Measurements from ENCODE around the gene ANKS4B. TPM values are rescaled to one million over a fixed set of nuclear protein-coding genes. Genes with fewer than 3 reads are reported as not detected.
"Not testable (repeated sequence)": the region's sequence is repeated elsewhere in the genome, so short reads cannot be mapped to it uniquely, and the experiment has no call there.

The ANKS4B gene
- total and polyA plus RNA-seq, 5 experiments from 2014 or later: not detected

DNA sequence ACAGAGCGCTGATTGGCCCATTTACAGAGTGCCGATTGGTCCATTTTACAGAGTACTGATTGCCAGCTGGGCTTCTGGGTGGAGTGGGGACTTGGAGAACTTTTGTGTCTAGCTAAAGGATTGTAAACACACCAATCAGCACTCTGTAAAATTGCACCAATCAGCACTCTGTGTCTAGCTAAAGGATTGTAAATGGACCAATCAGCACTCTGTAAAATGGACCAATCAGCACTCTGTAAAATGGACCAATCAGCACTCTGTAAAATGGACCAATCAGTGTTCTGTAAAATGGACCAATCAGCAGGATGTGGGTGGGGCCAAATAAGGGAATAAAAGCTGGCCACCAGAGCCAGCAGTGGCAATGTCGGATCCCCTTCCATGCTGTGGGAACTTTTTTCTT, 56.3 kb downstream of the ANKS4B start:
- ATAC-seq, POLR2A ChIA-PET, DNase-seq, H3K4me1 Mint-ChIP-seq, H3K36me3 Mint-ChIP-seq, H3K27ac Mint-ChIP-seq: not testable (repeated sequence)
- Mint-ChIP-seq H3K27me3 (peaks cover 25 to 64% (median 35%) of the 10 kb centered on the region in 5 donors), H3K9me3 (peaks cover 0 to 20% (median 2%) of the 10 kb centered on the region in 9 donors), H3K4me3 (peak overlapping the region in 1 of 10 donors; percentile 34)

DNA sequence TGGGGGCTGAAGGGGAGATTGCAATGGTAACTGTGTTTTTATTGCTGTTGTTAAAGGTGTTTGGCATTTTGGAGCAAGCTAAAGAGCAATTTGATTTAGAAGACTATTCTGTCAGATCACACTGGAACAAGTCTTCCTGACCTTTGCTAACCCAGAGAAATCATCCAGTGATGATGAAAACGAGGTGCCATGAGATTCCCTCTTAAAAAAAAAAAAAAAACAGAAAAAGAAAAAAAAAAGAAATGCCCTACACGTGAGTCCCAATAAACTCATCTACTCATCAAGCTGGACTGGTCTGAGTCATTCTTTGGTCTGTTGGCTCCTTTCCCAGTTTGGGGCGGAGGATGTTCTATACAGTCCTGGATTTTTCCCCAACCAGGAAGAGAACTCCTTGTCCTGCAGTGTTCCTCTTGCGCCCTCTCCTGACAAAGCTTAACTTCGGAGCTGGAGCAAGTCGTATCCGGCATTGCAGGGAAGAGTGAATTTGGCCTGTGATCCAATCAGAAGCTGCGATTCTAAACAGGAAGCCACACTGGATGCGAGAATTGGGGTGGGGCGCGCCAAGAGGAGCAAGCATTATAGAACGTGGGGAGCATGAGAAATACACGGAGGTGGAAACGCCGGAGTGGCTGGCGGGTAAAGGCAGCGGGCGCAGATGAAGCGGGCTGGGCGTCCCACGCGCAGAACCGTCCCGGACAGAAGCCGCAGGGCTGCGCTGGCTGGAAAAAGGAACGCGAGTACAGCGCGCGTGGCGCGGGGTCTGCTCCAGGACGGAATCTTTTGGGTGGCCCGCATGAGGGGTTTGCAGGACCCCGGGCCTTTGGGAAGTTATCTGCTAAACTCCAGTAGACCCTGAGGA, 67.0 kb downstream of the ANKS4B start:
- Mint-ChIP-seq H3K27ac (peak overlapping the region in 1 of 10 donors; percentile 34), H3K4me3 (peak overlapping the region; percentile 73 to 95 (median 92)), H3K36me3 (no peaks in the 10 kb centered on the region), H3K4me1 (peaks cover 13 to 27% (median 25%) of the 10 kb centered on the region in 4 donors), H3K9me3 (no peaks in the 10 kb centered on the region), H3K27me3 (peaks cover 10 to 48% (median 30%) of the 10 kb centered on the region in 5 donors)
- DNase-seq (peak in 2 of 10 donors; percentile 6 to 12), ATAC-seq (peak; percentile 35 to 41)
- POLR2A ChIA-PET: no interaction called here

DNA sequence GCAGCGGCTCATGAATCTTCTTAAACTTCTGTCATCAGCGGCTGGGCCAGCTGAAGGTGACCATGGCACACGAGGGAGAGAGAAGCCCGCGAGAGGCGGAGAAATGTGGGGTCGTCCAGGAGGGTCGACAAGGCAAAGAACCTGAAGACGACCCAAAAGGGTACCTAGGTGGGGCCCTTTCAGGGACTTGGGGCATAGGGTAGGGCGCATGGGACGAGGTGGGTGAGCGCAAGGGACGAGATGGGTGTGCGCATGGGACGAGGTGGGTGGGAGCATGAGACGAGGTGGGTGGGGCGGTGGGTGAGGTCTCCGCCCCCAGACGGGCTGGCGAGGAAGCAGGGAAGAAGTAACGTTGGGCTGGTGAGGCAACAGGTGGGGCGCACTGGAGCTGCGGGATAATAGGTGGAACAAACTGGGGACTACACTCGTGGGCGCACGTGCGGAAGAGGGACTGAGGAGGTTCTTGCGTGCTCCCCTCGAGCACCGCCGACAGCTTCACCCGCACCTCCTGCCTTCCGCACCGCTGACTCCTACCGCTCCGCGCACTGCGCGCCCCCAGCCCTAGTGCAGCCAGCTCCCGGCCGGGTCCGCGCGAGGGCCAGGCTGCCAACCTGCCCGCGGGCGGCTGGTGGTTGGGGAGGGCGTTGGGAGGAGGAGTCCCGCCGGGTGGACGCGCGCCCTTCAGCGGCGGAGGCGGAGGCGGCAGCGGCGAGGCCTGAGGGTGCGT, 67.8 kb downstream of the ANKS4B start:
- ATAC-seq (peak; percentile 33 to 58), DNase-seq (peak in 3 of 10 donors; percentile 6 to 7 (median 7))
- Mint-ChIP-seq H3K9me3 (no peaks in the 10 kb centered on the region), H3K4me1 (peaks cover 13 to 27% (median 25%) of the 10 kb centered on the region in 4 donors), H3K36me3 (no peaks in the 10 kb centered on the region), H3K4me3 (peak overlapping the region; percentile 73 to 95 (median 92)), H3K27ac (peak overlapping the region in 1 of 10 donors; percentile 7), H3K27me3 (peaks cover 10 to 48% (median 33%) of the 10 kb centered on the region in 5 donors)
- POLR2A ChIA-PET: no interaction called here

DNA sequence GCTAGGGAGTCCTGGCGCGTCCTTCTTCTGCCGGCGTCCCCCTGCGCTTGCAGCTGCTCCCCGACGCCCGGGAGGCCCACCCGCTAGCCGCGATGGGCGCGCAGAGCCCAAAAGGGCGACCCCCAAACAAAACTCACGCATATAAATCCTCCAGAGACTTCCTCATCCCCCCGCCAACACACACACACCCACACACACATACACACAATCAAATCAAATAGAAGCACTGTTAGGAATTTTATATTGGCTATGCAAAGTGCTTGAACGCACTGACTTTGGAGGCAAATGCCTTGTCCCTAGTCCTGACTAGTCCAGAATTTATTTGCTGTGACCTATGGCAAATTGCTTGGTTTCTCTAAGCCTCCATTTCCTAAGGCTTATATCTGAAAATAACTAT, 68.4 kb downstream of the ANKS4B start:
- no peaks in the 10 kb centered on the region for H3K9me3 Mint-ChIP-seq
- no peak for DNase-seq
- peaks cover 13 to 48% (median 35%) of the 10 kb centered on the region in 5 donors for H3K27me3 Mint-ChIP-seq
- peak overlapping the region; percentile 59 to 95 (median 78) for H3K4me3 Mint-ChIP-seq
- peaks cover 13 to 27% (median 25%) of the 10 kb centered on the region in 4 donors for H3K4me1 Mint-ChIP-seq
- POLR2A ChIA-PET: no interaction called here
- H3K27ac Mint-ChIP-seq: peak overlapping the region in 1 of 10 donors; percentile 10
- ATAC-seq: no peak
- H3K36me3 Mint-ChIP-seq: no peaks in the 10 kb centered on the region

DNA sequence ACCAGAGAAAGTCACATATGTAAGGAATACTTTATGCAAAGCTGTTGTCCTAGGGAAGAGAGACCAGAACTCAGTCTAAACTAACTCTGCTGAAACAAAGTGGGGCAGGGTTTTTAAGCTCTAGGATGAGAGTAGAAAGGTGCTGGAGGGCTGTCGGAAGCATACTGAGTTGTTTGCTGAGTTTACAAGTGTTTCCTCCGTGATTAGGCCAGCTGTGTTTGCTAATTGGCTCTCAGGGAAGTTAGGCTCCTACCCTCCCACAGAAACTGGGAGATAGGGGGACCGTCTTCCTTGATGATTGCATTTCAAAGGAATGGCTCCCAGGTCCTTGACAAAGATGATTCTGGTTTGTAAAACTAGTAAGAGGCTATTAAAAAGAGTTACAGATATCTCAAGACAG, 69.0 kb downstream of the ANKS4B start:
- no peak for ATAC-seq
- Mint-ChIP-seq H3K27ac (peak overlapping the region in 1 of 10 donors; percentile 10), H3K4me1 (peaks cover 13 to 27% (median 25%) of the 10 kb centered on the region in 4 donors), H3K27me3 (peaks cover 16 to 48% (median 36%) of the 10 kb centered on the region in 5 donors), H3K36me3 (no peaks in the 10 kb centered on the region), H3K4me3 (peak overlapping the region; percentile 59 to 95 (median 78)), H3K9me3 (peaks cover 0 to 1% (median 0%) of the 10 kb centered on the region in 9 donors)
- DNase-seq: no peak
- POLR2A ChIA-PET: no interaction called here

DNA sequence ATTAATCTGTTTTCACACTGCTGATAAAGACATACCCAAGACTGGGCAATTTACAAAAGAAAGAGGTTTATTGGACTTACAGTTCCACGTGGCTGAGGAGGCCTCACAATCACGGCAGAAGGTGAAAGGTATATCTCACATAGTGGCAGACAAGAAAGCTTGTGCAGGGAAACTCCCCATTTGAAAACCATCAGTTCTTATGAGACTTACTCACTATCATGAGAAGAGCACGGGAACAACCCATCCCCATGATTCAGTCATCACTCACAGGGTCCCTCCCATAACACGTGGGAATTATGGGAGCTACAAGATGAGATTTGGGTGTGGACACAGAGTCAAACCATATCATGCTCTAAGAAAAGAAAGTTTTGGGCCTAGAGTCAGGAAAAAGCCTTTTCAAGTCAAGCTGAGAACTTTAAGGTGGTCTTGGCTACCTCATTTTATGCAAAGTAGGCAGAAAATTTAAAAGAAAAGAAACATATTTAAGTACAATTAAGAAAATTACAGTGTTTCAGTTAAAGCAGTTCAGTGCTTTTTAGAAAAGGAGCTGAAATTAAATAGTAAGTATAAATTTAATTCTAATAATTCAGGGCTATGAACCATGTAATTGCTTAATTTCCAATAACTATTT, 69.5 kb downstream of the ANKS4B start:
- peaks cover 0 to 1% (median 0%) of the 10 kb centered on the region in 9 donors for H3K9me3 Mint-ChIP-seq
- peaks cover 16 to 48% (median 36%) of the 10 kb centered on the region in 5 donors for H3K27me3 Mint-ChIP-seq
- DNase-seq (no peak), ATAC-seq (no peak)
- POLR2A ChIA-PET: no interaction called here
- H3K4me3 Mint-ChIP-seq: peak overlapping the region in 1 of 10 donors; percentile 85
- H3K36me3 Mint-ChIP-seq: no peaks in the 10 kb centered on the region
- H3K4me1 Mint-ChIP-seq: peaks cover 13 to 27% (median 25%) of the 10 kb centered on the region in 4 donors
- H3K27ac Mint-ChIP-seq: no peak overlapping the region

Other genes with a start within 250 kb of the ANKS4B start
- not detected for gene DNAH3, start 82.9 kb upstream of the ANKS4B start, total RNA-seq
- not detected for gene DNAH3, start 82.9 kb upstream of the ANKS4B start, polyA plus RNA-seq
- gene LDAF1, start 75.0 kb upstream of the ANKS4B start, total RNA-seq: 10 to 100 TPM in 1 of 2 experiments, 1 to 10 TPM in 1; 8.3 to 10.6 TPM
- gene LDAF1, start 75.0 kb upstream of the ANKS4B start, polyA plus RNA-seq: 10 to 100 TPM; 13.1 to 16.7 (median 16.4) TPM
- gene ZP2, start 22.1 kb upstream of the ANKS4B start, total RNA-seq: not detected
- not detected for gene ZP2, start 22.1 kb upstream of the ANKS4B start, polyA plus RNA-seq
- gene CRYM, start 44.6 kb downstream of the ANKS4B start, total RNA-seq: not detected
- gene CRYM, start 44.6 kb downstream of the ANKS4B start, polyA plus RNA-seq: not detected

Measured in naive thymus-derived CD8-positive, alpha-beta T cell (primary cell).